HFFc6 (cell line): ENCODE results near the gene ATF7. TPM values are rescaled to one million over a fixed set of nuclear protein-coding genes. Genes with fewer than 3 reads are reported as not detected.

Experiments used
- DNase-seq: peaks from one replicate; pipeline ENCODE4 v3.0.0-alpha.2; 2018
- H3K27ac Mint-ChIP-seq: 2 replicates; pipeline ENCODE4 v1.8.0; 2020; ENCODE audit warnings: mild to moderate bottlenecking, mixed read lengths
- H3K27me3 Mint-ChIP-seq: 2 replicates; pipeline ENCODE4 v1.8.0; 2021; ENCODE audit warnings: mild to moderate bottlenecking, moderate library complexity, mixed read lengths; ENCODE audit not compliant: insufficient read depth
- H3K36me3 Mint-ChIP-seq: 2 replicates; pipeline ENCODE4 v1.8.0; 2021; ENCODE audit warnings: low read depth, mixed read lengths
- H3K4me1 Mint-ChIP-seq: 2 replicates; pipeline ENCODE4 v1.8.0; 2020; ENCODE audit warnings: low read depth, mixed read lengths
- H3K4me3 Mint-ChIP-seq: 2 replicates; pipeline ENCODE4 v1.8.0; 2020; ENCODE audit warnings: mild to moderate bottlenecking, moderate library complexity, mixed read lengths
- H3K9me3 Mint-ChIP-seq: 2 replicates; pipeline ENCODE4 v1.8.0; 2020; ENCODE audit warnings: mild to moderate bottlenecking, mixed read lengths
- CTCF ChIP-seq: fragments of 200-600 bp; sonication (generic); IDR thresholded peaks from 2 replicates; pipeline ENCODE4 v1.5.0; 2021; ENCODE audit warnings: antibody characterized with exemption, mild to moderate bottlenecking
- total RNA-seq, 6 experiments: library from RNA; stranded (reverse); fragmentation: NEBNext Ultra II Directional; extraction: Animal tissue kit (Norgen Biotek cat#: 25700); gene quantifications; 2 replicates in 1 of 6; 3 replicates in 5 of 6; pipeline ENCODE4 v1.2.3, GENCODE V29; 2021

ATF7 gene
- total RNA-seq, 6 experiments from 2014 or later = 23.6 to 32.1 (median 29.8) TPM

GRCh38 chr12:53591301-53592206 lies 34.6 kb downstream of the ATF7 start:
- Mint-ChIP-seq H3K27me3 (no peaks in the 10 kb centered on the region), H3K4me3 (no peak overlapping the region), H3K27ac (peak overlapping the region; percentile 41; the same call in 1 of the 2 replicates), H3K36me3 (no peaks in the 10 kb centered on the region), H3K9me3 (no peaks in the 10 kb centered on the region), H3K4me1 (peaks cover 37% of the 10 kb centered on the region)
- DNase-seq = no peak
- no peak for TF ChIP-seq CTCF

DNA sequence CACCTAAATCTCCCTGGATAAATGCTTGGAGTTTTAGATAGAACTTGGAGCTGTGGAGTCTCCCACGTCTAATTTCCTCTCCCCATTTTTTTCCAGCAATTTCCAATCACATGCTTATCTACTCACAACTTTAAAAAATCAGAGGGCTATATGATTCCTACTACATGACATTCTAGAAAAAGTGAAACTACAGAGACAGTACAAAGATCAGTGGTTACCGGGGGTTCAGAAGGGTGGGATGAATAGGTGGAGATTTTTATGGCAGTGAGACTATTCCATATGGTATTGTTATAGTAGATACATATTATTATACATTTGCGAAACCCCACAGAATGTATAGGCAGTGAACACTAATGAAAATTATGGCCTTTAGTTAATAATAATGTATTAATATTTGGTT lies 35.5 kb downstream of the ATF7 start:
- TF ChIP-seq CTCF = no peak
- no peak overlapping the region for H3K4me3 Mint-ChIP-seq
- H3K27ac Mint-ChIP-seq = no peak overlapping the region

GRCh38 chr12:53589915-53590314 lies 36.3 kb downstream of the ATF7 start:
- Mint-ChIP-seq H3K4me1 (peaks cover 43% of the 10 kb centered on the region), H3K36me3 (no peaks in the 10 kb centered on the region), H3K9me3 (no peaks in the 10 kb centered on the region), H3K4me3 (no peak overlapping the region), H3K27ac (no peak overlapping the region), H3K27me3 (no peaks in the 10 kb centered on the region)
- DNase-seq = no peak
- TF ChIP-seq CTCF = no peak

More for the DNA sequence above, 35.5 kb downstream of the ATF7 start:
- no peaks in the 10 kb centered on the region for H3K36me3 Mint-ChIP-seq
- H3K9me3 Mint-ChIP-seq = no peaks in the 10 kb centered on the region
- H3K4me1 Mint-ChIP-seq = peaks cover 42% of the 10 kb centered on the region
- DNase-seq = no peak
- no peaks in the 10 kb centered on the region for H3K27me3 Mint-ChIP-seq

DNA sequence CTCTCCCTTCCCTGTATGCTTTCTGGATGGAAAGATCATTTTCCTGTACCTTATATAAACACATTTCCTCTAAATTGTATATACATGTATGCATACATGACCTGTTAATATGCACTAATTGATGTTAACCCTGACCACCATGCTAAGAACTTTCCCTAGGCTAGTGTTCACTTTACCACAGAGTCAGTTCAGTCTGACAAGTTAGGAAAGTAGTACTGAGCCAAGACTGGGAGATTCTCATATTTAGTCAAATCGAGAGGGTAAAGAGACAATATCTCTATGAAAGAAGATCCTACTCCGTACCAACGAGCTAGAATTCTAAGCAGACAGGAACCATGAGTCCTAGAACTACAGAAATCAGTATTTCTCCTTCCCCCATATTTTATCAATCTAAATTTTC lies 36.8 kb downstream of the ATF7 start:
- no peak overlapping the region for H3K27ac Mint-ChIP-seq
- no peak for DNase-seq

DNA sequence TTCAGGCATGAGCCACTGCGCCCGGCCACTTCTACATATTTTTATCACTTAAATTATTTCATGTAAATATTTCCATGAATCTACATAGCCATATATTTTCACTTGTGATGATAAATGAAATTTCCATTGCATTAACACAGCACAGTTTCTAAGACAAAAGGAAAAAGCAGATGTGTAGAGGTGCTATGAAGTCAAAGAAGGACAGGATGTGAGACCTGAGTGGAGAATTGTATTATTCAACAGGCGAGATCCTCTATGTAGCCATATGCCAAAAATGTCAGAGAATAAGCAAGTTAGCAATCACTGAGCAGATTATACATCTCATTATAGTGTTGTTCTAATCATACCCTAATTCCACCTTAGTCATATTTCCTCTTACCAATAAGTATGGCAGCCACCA lies 38.1 kb downstream of the ATF7 start:
- no peak for TF ChIP-seq CTCF
- DNase-seq = no peak
- H3K27ac Mint-ChIP-seq = no peak overlapping the region
- peaks cover 43% of the 10 kb centered on the region for H3K4me1 Mint-ChIP-seq
- H3K36me3 Mint-ChIP-seq = peaks cover 5% of the 10 kb centered on the region; the same call in 1 of the 2 replicates
- no peak overlapping the region for H3K4me3 Mint-ChIP-seq
- H3K27me3 Mint-ChIP-seq = no peaks in the 10 kb centered on the region
- no peaks in the 10 kb centered on the region for H3K9me3 Mint-ChIP-seq

More for the DNA sequence above, 36.8 kb downstream of the ATF7 start:
- Mint-ChIP-seq H3K4me1 (peaks cover 43% of the 10 kb centered on the region), H3K36me3 (no peaks in the 10 kb centered on the region), H3K4me3 (no peak overlapping the region), H3K27me3 (no peaks in the 10 kb centered on the region), H3K9me3 (no peaks in the 10 kb centered on the region)
- no peak for TF ChIP-seq CTCF
